Stomach (tissue), 9 donors: ENCODE data around the gene ZNF580. TPM values are rescaled to one million over a fixed set of nuclear protein-coding genes. Genes with fewer than 3 reads are reported as not detected.
A peak's percentile ranks its signal among the peaks of the same experiment; 100 is the strongest.

Experiments
- DNase-seq, 2 donors: peaks; one replicate each; pipeline versions ENCODE4 v3.0.0 to v3.0.0-alpha.2; 2013 to 2019
- H3K27ac ChIP-seq, 5 donors: fragments of 200-600 bp in 4 of 5; sonication (generic) in 4 of 5; one replicate each; pipeline ENCODE4 v1.5.1; 2013 to 2019; ENCODE audit warnings: mild to moderate bottlenecking in 1 of 5, moderate library complexity in 1 of 5
- H3K27me3 ChIP-seq, 3 donors: fragments of 200-600 bp; sonication (generic); one replicate each; pipeline ENCODE4 v1.5.1; 2017 to 2019; ENCODE audit warnings: mixed run types in 1 of 3
- H3K36me3 ChIP-seq, 4 donors: fragments of 200-600 bp; sonication (generic); 1 replicate in 3 of 4; 2 replicates in 1 of 4; pipeline ENCODE4 v1.5.1; 2016 to 2019
- H3K4me1 ChIP-seq, 4 donors: fragments of 200-600 bp; sonication (generic); one replicate each; pipeline ENCODE4 v1.5.1; 2016 to 2019
- H3K4me3 ChIP-seq, 4 donors: fragments of 200-600 bp; sonication (generic) in 3 of 4; one replicate each; pipeline ENCODE4 v1.5.1; 2016 to 2019; ENCODE audit warnings: mild to moderate bottlenecking in 1 of 4
- H3K9me3 ChIP-seq, 4 donors: fragments of 200-600 bp; sonication (generic); one replicate each; pipeline ENCODE4 v1.5.1; 2016 to 2019
- EP300 ChIP-seq: sonication (generic); formaldehyde crosslinking; IDR thresholded peaks from one replicate; pipeline ENCODE4 v1.6.1; 2017; ENCODE audit warnings: antibody characterized with exemption
- POLR2A ChIP-seq, 4 donors: fragments of 450-650 bp; IDR thresholded peaks; one replicate each; pipeline ENCODE4 v1.6.1; 2016; ENCODE audit warnings: antibody characterized with exemption in 4 of 4, control low read depth in 2 of 4, mild to moderate bottlenecking in 1 of 4, moderate library complexity in 1 of 4
- POLR2AphosphoS5 ChIP-seq, 3 donors: sonication (generic); formaldehyde crosslinking; IDR thresholded peaks; one replicate each; pipeline ENCODE4 v1.6.1; 2016; ENCODE audit warnings: antibody characterized with exemption in 3 of 3
- WGBS, 5 donors: extraction: QIAGEN DNeasy Blood & Tissue Kit in 3 of 5; methylation state at CpG; one replicate each; pipeline versions ENCODE4 v1.1.5 to v1.1.7; 2013 to 2018; 5-methylcytosine and 5-hydroxymethylcytosine counted together
- intact Hi-C: fragments of 100-400 bp; cut with DNase I; formaldehyde crosslinking; loops from one replicate; pipeline ENCODE4 v1.15.1; 2023; ENCODE audit warnings: low total_unique reads
- polyA plus RNA-seq, 3 donors: library from polyadenylated mRNA; stranded (reverse); fragments of 200-250 nt; gene quantifications; one replicate each; pipeline ENCODE4 v1.2.3, GENCODE V29; 2013
- total RNA-seq, 5 donors: library from RNA; depleted of rRNA; stranded (reverse); fragments of >200 nt; gene quantifications; one replicate each; pipeline versions ENCODE4 v1.1.0 to v1.2.3, GENCODE V29; 2014 to 2016
- TF ChIP-seq, protein P1 (sequence below), 7 experiments: fragments of 450-650 bp in 4 of 7; fragments of 200-600 bp in 3 of 7; sonication (generic) in 3 of 7; IDR thresholded peaks; one replicate each; pipeline ENCODE4 v1.5.1; 2016 to 2019; ENCODE audit warnings: antibody characterized with exemption in 7 of 7, control low read depth in 2 of 7, mild to moderate bottlenecking in 1 of 7
- donor health status: healthy with polysubstance abuse.
- donor health status: Bipolar disorder and iron deficiency.
- donor health status: healthy.

ZNF580 gene
- total and polyA plus RNA-seq, 8 donors: 10.6 to 55.0 (median 19.0) TPM; not detected in 1

DNA sequence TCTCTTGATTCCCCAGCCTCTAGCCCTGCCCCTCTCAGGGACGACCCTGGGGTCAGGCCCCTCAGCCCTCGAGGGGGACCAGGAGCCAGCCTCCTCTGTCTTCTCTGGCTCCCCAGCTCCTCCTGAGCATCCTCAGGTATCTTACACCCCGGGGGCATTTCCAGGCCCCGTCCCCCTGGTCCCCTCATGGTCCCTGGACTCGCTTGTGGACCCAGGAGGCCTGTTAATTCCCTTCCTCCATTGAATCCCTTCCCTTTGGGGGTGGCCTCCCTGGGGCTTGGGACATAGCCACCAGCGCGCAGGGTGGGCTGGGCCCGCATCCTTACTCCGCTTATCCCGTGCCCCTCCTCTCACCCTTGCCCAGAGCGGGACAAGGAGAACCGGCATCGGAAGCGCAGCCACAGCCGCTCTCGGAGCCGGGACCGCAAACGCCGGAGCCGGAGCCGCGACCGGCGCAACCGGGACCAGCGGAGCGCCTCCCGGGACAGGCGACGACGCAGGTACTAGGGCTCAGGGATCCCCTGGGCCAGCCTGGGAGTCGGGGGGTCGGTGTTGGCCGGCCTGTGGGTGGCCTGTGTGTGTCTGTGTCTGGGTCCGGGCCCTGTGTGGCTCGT lies 18.2 kb downstream of the ZNF580 start:
- Histone ChIP-seq H3K4me1 (peaks cover 43 to 57% (median 52%) of the 10 kb centered on the region in 4 donors), H3K9me3 (no peaks in the 10 kb centered on the region), H3K27ac (no peak overlapping the region), H3K36me3 (peaks cover 46 to 57% (median 56%) of the 10 kb centered on the region in 4 donors), H3K27me3 (no peaks in the 10 kb centered on the region), H3K4me3 (peak overlapping the region in 2 of 4 donors; percentile 1 to 88)
- TF ChIP-seq, protein P1, sequence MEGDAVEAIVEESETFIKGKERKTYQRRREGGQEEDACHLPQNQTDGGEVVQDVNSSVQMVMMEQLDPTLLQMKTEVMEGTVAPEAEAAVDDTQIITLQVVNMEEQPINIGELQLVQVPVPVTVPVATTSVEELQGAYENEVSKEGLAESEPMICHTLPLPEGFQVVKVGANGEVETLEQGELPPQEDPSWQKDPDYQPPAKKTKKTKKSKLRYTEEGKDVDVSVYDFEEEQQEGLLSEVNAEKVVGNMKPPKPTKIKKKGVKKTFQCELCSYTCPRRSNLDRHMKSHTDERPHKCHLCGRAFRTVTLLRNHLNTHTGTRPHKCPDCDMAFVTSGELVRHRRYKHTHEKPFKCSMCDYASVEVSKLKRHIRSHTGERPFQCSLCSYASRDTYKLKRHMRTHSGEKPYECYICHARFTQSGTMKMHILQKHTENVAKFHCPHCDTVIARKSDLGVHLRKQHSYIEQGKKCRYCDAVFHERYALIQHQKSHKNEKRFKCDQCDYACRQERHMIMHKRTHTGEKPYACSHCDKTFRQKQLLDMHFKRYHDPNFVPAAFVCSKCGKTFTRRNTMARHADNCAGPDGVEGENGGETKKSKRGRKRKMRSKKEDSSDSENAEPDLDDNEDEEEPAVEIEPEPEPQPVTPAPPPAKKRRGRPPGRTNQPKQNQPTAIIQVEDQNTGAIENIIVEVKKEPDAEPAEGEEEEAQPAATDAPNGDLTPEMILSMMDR (IDR thresholded peaks at IDR 0.05): no peak
- TF ChIP-seq POLR2A (IDR thresholded peaks at IDR 0.05) (no peak), POLR2AphosphoS5 (IDR thresholded peaks at IDR 0.05) (no peak), EP300 (no peak)
- WGBS, 5 donors: 86 to 91% (median 88%) methylated on average over 33 to 37 of the region's 37 CpGs
- DNase-seq: no peak
- intact Hi-C loops: no loop called here

DNA sequence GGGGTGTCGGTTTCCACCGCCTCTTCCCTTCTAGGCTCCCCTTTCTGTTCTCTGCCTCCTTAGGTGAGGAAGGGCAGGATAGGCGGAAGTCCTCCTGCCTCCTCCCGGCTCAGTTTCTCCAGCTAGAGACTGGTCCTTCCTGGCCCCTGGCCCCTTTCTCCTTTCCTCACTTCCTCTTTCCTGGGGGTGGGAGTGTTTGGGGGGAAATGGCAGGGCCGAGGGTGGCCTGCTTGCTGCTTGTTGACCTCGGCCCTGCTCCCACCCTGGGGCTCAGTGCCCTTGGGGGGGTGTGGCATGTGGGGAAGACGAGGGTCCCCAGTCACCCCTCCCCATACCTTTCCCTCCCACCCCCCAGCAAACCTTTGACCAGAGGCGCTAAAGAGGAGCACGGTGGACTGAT lies 19.0 kb downstream of the ZNF580 start:
- TF ChIP-seq POLR2AphosphoS5 (IDR thresholded peaks at IDR 0.05) (no peak), EP300 (no peak), POLR2A (IDR thresholded peaks at IDR 0.05) (no peak)
- TF ChIP-seq, protein P1 (IDR thresholded peaks at IDR 0.05): no peak
- no peaks in the 10 kb centered on the region for H3K9me3 ChIP-seq
- peaks cover 54 to 66% (median 64%) of the 10 kb centered on the region in 4 donors for H3K36me3 ChIP-seq
- WGBS, 5 donors: 63 to 69% (median 67%) methylated on average over 9 of the region's 9 CpGs
- H3K4me3 ChIP-seq: no peak overlapping the region
- intact Hi-C loops: no loop called here
- no peak overlapping the region for H3K27ac ChIP-seq
- peaks cover 43 to 57% (median 52%) of the 10 kb centered on the region in 4 donors for H3K4me1 ChIP-seq
- no peak for DNase-seq
- H3K27me3 ChIP-seq: no peaks in the 10 kb centered on the region

DNA sequence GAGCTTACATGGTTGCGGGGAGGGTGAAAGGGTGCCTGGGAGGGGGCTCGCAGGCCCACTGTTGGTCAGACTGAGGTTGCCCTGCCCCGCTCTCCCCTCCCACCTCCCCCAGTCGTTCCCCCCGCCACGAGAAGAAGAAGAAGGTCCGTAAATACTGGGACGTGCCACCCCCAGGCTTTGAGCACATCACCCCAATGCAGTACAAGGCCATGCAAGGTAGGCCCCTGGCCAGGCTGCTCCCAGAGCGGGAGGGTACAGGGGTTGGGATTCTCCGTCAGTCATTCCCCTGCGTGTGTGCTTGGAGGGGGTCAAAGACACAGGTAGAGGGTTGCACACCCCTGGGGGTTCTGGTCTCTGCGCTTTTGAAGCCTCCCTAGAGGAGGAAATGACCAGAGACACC lies 19.6 kb downstream of the ZNF580 start:
- Histone ChIP-seq H3K4me1 (peaks cover 43 to 57% (median 51%) of the 10 kb centered on the region in 4 donors), H3K27ac (no peak overlapping the region), H3K4me3 (no peak overlapping the region), H3K27me3 (no peaks in the 10 kb centered on the region), H3K36me3 (peaks cover 57 to 72% (median 70%) of the 10 kb centered on the region in 4 donors), H3K9me3 (no peaks in the 10 kb centered on the region)
- 78 to 93% (median 88%) methylated on average over 9 to 12 of the region's 12 CpGs for WGBS, 5 donors
- DNase-seq: no peak
- TF ChIP-seq POLR2A (IDR thresholded peaks at IDR 0.05): no peak
- TF ChIP-seq, protein P1 (IDR thresholded peaks at IDR 0.05): no peak
- no peak for TF ChIP-seq EP300
- no peak for TF ChIP-seq POLR2AphosphoS5 (IDR thresholded peaks at IDR 0.05)
- intact Hi-C loops: no loop called here

DNA sequence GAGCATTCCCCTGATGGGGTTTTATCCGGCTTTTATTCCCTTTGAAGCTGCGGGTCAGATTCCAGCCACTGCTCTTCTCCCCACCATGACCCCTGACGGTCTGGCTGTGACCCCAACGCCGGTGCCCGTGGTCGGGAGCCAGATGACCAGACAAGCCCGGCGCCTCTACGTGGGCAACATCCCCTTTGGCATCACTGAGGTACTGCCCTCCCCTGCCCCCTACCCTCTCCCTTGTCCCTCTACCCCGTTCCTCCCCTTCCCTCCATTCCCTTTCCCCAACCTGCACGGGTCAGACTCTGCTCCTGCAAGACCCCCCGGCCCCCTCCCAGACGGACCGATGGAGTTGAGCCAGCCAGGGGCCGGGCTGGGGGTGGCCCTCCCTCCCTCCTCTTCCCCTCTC lies 20.2 kb downstream of the ZNF580 start:
- Histone ChIP-seq H3K9me3 (no peaks in the 10 kb centered on the region), H3K4me1 (peaks cover 39 to 58% (median 45%) of the 10 kb centered on the region in 4 donors), H3K4me3 (no peak overlapping the region), H3K27ac (no peak overlapping the region), H3K27me3 (no peaks in the 10 kb centered on the region), H3K36me3 (peaks cover 63 to 78% (median 76%) of the 10 kb centered on the region in 4 donors)
- no peak for DNase-seq
- intact Hi-C loops: no loop called here
- TF ChIP-seq, protein P1 (IDR thresholded peaks at IDR 0.05): no peak
- TF ChIP-seq EP300: no peak
- TF ChIP-seq POLR2A (IDR thresholded peaks at IDR 0.05): no peak
- TF ChIP-seq POLR2AphosphoS5 (IDR thresholded peaks at IDR 0.05): no peak
- 73 to 83% (median 77%) methylated on average over 16 of the region's 16 CpGs for WGBS, 5 donors
